GM19397 (cell line): ENCODE measurements around the gene RBBP4.
"Not testable (repeated sequence)": the region's sequence is repeated elsewhere in the genome, so short reads cannot be mapped to it uniquely, and the experiment has no call there.

Experiments used
- ATAC-seq: cut with Tn5 transposase; IDR thresholded peaks from one replicate; pipeline ENCODE4 v1.9.1; 2021; ENCODE audit warnings: mild to moderate bottlenecking, moderate library complexity; ENCODE audit not compliant: unreplicated experiment

Gene RBBP4

DNA sequence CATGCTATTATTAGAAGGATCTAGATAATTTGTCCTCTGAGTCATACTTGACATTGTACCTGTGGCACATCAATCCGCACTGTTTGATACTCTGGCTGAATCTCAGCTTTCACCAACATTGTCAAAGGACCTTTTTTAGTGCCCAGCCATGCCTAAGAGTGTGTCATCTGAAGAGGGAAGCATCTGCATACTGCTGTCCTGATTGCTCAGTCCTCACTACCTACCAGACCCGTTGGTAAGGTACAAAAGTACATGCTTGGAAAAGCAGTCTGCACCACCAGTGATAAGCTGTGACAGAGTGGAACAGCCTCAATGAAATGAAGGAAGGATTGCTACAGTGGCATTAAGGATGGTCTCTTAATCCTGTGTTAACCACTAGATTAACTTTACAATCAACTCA is 34.5 kb downstream of the RBBP4 start:
- no peak for ATAC-seq

DNA sequence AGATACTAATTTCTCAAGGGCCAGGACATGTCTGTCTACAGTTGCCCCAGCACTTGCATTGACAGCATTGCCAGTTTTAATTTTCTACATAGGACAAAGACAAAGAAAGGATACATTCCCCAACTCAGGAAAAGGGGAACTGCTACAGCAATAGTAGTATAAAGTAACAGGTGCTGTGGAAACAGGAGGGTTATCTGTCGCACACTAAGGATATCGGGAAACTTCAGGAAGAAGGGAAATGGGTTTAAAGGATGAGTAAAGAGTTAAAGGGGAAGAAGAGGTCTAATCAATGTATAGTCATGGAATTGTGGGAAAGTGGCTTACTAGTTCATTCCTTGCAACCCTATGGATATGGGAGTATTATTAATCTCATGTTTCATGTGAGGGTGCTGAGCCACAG is 35.4 kb downstream of the RBBP4 start:
- no peak for ATAC-seq

DNA sequence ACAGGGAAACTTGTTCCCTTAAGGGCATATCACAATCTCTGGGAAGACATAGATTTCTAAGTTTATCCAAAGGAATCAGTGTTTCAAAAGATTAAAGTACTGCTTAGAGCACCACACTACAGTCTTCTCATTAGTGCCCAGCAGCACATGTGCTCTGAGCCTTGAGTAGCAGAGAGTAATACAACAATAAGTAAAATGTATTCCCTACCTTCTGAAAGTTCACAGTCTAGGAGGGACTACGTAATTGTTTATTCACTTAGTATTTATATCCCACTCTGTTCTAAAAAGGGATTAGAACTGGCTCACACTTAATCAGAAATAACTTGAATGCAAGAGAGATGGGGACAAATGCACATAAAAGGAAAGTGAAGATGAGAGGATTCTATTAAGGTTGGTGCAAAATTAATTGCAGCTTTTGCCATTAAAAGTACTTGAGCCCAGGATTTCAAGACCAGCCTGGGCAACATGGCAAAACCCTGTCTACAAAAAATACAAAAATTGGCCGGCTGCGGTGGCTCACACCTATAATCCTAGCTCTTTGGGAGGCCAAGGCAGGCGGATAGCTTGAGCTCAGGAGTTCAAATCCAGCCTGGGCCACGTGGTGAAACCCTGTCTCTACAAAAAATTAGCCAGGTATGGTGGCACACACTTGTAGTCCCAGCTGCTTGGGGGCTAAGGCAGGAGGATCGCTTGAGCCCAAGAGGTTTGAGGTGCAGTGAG is 42.6 kb downstream of the RBBP4 start:
- no peak for ATAC-seq

DNA sequence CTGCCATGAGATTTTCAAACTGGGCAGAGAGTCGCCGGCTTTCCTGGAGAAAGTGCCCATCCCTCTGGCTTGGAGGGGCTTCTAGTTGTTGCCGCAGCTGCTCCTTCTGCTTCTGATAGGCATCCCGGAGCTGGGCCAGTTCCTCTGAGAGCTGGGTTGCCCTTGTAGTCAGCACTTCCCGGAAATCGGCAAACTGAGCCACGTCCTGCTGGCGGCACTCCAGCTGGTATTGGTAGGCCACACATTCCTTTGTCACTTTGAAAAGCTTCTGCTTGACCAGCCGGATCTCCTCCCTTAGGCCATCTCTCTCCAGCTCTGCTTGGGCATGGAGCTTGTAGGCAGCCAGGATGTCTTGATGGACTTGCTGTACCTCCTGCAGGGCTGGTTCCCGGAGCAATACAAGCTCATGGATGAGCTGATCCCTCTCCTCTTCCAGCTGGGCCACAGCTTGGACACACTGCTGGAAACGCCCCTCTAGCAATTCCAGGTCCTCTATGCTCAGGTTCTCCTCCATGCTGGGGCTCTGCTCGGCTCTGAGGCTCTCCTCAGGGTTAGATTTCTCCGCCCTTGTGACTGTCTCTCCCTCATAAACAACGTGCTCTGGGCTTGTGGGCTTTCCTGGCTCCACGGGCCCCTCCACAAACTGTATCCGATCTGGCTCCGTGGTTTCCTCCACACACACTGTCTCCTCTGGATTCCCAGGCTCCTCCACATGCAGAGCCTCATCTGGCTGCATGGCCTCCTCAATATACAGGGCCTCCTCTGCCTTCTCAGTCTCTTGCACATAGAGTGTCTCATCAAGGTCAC is 44.3 kb downstream of the RBBP4 start:
- no peak for ATAC-seq

DNA sequence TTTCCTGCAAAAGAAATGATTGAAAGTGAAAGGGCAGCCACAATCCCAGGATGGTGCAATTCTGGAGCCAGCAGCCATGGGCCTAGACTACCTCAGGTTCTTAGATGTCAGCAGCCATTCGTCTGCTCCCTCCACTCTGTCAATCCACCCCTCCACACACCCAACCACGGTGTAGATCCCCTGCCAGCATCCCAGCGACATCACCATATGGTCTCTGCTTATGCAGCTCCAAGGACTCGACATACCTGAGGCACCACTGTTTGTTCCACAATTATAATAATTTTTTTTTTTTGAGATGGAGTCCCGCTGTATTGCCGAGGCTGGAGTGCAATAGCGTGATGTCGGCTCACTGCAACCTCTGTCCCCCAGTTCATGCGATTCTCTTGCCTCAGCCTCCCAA is 45.0 kb downstream of the RBBP4 start:
- no peak for ATAC-seq

DNA sequence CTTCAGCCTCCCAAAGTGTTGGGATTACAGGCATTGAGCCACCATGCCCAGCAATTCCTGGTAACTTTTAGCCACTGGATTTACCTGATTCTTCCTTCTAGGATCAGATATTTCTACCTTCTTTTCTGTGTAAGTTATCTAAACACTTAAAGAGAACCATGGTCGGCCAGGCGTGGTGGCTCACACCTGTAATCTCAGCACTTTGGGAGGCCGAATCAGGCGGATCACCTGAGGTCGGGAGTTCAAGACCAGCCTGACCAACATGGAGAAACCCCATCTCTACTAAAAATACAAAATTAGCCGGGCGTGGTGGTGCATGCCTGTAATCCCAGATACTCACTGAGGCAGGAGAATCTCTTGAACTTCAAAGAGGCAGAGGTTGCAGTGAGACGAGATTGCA is 46.0 kb downstream of the RBBP4 start:
- not testable (repeated sequence) for ATAC-seq

DNA sequence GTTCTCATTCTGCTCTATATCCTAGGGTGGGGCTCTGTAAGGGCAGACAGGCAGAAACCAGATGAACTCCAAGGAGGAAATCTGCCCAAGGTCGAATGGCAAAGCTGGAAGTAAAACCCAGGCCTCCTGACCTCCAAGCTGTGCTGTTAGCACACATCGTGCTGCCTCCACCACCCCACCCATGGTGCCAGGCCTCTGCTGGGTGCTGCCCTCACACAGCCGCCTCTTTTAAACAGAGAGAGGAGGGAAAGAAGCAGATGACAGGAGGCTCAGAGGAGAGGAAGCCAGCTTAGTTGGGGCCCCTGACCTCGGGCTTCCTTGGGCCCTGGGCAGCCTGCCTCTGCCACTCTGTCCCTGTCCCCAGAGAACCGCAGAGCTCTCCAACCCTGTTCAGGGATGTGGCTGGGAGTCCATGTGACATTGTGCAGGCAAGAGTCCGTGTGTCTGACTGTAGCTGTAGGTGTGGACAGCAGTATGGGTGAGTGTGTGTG is 50.5 kb downstream of the RBBP4 start:
- no peak for ATAC-seq

DNA sequence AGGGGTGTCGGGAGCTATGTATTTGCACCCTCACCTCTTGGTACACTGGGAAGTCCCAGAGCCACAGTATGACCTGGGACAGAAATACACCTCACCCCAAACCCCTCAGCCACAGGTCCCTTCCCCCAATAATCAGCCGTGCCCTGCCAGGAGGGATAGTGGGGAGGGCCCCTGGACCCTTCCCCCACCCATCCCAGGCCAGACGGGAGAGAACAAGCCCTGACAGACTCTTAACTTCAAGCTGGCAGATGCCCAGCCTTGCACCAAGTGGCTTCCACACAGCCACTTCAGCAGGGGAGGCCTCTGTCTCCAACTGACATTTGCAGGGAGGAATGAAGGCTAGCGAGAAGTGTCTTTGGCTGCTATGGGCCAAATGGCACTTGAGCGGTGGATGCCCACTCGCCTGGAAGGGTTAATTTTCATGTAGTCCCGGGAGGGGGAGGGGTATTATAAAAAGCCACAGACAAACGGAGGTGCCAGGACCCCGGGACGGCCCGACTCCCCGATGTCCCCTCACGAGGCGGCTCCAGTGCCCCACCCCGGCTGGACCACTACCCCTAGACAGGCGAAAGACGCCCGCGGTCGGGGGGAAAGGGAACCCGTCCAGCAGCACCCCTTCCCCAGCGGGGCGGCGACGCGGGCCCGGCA is 51.1 kb downstream of the RBBP4 start:
- ATAC-seq, result no peak

DNA sequence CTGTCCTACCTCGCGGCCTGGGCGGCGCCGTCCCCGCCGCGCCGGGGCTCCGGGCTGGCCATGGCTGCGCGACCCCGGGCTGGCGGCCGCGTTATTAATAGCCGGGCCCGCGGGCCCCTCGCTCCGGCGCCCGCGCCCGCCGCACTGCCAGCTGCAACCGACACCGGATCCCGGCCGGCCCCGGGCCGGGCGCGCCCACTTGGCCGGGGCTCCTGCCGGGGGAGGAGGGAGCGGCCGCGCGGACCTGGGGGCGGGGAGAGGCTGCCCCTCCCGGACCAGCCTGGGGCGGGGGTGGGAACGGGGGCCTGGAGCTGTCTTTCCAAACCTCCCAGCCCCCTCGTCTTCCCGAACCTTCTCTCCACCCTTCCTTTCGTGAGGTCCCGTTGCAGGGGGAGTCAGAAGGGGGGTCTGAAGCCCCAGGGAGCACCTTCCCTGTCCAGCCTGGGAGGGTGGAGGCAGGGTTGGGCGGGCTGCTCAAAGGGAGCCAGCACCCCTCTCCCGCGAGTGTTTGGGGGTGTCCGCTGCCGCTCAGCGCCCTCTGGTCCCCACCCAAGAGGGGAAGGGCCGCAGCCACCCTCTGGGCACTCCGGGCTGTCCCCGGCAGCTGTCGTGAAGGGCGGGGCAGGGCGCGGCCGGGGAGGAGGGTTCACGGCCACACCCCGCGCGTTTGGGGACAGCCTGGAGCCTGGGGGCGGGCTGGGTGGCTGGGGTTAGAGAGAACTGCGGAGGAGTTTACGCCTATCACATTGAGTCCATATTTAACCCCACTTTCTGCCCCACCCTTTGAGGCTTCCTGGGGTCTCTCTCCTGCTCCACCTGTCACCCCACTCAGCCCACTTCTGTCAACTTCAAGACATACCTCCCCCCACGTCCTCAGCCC is 51.8 kb downstream of the RBBP4 start, which contains the start of gene SYNC:
SYNC (minus strand) TSS at position 172 of the 880 bp plus-strand sequence; CDS start at position 62, 110 bp downstream.
- ATAC-seq, result no peak

DNA sequence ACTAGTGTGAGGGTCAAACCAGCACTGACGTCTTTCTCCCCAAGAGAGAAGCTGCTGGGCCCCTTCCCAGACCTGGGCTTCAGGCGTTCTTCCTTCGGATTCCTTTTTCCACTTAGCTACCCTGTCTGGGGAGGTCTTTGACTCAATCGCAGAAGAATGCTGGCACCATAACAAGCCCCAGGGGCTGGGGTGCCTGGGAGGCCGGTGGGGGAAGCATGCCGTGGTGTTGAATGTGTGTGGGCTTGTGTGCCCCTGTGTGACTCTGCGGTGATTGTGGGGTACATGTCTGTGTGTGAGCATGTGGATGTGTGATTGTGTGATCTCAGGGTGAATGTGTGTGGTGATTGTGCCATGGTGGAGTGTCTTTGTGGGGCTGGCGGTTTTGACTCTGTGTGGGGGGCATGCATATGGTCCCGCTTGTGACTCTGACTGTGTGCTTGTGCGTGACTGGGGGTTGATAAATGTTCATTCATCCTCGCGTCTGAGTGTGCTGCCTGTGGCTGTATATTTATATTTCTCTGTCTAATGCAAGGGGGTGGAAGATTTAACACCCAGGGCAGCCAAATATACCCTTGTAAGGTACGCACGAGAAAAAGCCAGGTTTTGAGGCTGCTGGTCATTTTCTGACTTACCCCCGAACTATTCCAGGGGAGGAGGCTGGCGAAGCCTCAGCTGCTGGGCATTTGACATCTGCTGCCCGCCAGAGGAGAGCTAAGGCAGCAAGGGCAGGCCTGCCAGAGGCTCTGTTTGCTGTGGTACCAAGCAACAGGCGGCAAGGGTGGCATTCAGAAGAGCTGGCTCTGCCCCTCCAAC is 52.7 kb downstream of the RBBP4 start:
- no peak for ATAC-seq

DNA sequence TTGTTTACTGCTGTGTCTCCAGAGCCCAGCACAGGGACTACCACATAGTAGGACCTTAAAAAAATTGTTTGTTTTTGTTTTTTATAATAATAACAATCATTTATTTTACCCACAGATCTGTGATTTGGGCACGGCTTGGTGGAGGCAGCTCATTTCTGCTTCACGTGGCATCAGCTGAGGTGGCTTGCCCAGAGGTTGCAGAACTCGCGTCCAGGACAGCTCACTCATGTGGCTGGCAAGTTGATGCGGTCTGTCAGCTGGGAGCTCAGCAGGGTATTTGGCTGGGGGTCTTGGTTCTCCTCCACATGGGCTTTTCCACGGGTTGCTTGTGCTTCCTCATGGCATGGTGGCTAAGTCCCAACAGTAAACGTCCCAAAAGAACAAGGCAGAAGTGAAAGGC is 54.5 kb downstream of the RBBP4 start:
- no peak for ATAC-seq

DNA sequence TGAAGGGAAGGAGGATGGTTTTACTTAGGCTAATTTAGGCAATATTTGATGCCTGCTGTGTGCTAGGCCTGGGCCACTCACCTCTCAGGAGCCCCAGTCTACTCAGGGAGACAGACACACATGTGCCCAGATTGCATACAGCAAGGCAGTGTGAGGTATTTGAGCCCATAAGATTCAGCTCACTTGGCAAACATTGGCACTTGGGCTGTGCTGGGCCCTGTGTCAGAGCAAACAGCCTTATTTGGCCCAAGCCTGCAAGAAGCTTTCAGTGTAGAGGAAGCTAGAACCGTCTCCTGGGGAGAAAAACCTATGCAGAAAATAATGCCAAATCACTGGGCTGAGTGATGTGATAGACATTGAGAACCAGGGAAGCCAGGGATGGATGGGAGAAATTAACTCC is 55.5 kb downstream of the RBBP4 start:
- ATAC-seq, result no peak

DNA sequence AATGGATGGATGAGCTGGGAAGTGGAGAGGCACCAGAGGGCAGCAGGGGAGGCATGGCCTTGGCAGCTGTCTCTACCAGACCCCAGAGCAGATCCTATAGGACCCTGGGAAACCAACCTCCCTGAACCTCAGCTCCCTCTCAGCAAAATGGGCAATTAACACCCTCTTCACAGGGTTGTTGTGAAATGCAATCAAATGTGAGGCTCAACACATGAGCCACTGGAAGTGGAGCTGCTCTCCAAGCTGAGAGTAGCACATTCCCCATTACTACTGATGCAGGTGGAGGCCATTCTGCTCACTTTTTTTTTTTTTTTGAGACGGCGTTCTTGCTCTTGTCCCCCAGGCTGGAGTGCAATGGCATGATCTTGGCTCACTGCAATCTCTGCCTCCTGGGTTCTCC is 58.1 kb downstream of the RBBP4 start:
- no peak for ATAC-seq

DNA sequence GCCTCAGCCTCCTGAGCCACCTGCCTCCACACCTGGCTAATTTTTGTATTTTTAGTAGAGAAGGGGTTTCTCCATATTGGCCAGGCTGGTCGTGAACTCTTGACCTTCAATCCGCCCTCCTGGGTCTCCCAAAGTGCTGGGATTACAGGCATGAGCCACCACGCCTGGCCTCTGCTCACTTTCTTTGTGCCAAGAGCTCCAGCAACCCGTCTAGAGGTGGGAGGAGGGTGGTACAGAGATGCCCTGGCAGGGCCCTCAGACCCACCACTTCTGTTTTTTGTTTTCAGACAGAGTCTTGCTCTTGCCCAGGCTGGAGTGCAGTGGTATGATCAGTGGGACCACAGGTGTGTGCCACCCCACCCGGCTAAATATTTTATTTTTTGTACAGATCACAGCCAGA is 58.5 kb downstream of the RBBP4 start:
- no peak for ATAC-seq

DNA sequence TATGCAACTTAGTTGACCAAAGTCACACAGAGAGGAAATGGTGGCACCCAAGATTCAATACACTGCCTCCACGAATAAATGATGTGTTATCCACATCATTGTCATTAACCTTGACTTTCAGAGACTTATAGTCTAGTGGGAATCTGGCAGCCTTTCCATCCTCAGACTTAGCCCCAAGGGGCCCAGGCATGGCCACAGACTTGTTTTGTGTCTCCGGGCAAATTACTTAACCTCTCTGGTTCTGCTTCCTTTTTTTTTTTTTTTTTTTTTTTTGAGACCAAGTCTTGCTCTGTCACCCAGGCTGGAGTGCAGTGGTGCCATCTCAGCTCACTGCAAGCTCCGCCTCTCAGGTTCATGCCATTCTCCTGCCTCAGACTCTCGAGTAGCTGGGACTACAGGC is 60.2 kb downstream of the RBBP4 start:
- not testable (repeated sequence) for ATAC-seq

DNA sequence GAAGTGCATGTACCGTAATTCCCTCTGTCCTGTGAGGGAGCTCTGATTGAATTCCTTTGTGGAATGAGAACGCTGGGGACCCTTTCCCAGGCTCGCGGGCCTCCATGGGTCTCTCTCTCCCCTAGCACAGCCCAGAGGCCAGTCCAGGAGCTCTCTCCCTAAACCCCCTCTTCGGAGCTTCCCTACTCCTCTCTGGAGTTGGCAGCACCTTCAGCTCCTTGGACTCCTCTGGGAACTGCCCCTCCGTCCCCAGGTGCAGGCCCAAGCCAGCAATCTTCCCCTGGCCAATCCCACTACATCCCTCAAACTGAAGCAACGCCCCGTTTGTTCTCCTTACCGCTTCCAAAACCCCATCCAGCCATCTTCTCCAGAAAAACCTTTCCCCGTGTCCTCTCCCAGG is 62.1 kb downstream of the RBBP4 start:
- no peak for ATAC-seq

DNA sequence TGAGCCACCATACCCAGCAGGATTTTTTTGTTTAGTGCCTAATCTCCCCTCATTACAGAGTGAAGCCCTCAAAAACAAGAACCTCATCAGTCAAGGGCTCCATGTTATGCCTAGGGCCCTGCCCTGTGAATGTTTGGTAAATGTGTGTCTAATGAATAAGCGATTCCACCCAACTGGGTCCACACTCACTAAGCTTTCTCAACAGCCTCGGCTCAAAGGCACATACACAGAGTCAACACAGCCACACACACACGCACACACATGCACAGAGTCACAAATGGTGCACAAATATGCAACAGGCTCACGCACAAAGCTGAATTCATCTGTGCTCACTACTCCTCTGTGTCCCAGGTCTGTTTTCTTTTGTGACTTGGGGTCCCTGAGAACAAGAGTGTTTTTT is 63.3 kb downstream of the RBBP4 start:
- ATAC-seq, result no peak

DNA sequence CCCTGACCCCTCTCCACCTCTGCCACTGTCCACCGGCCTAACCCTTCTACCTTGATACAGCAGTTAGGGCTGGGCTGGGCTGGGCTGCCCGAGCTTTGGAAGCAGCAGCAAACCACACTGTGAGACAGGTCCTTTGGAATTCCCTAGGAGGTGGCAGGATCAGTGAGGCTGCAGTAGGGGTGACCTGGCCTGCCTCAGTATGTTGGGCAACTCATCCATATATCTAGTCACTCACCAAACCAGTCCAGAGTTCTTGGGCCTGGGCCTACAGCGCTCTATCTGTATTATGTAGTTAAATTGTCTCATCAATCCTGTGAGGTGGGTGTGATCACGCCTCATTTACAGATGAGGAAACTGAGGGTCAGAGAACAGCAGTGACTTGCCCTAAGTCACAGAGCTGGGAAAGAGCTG is 64.9 kb downstream of the RBBP4 start:
- ATAC-seq, result no peak

DNA sequence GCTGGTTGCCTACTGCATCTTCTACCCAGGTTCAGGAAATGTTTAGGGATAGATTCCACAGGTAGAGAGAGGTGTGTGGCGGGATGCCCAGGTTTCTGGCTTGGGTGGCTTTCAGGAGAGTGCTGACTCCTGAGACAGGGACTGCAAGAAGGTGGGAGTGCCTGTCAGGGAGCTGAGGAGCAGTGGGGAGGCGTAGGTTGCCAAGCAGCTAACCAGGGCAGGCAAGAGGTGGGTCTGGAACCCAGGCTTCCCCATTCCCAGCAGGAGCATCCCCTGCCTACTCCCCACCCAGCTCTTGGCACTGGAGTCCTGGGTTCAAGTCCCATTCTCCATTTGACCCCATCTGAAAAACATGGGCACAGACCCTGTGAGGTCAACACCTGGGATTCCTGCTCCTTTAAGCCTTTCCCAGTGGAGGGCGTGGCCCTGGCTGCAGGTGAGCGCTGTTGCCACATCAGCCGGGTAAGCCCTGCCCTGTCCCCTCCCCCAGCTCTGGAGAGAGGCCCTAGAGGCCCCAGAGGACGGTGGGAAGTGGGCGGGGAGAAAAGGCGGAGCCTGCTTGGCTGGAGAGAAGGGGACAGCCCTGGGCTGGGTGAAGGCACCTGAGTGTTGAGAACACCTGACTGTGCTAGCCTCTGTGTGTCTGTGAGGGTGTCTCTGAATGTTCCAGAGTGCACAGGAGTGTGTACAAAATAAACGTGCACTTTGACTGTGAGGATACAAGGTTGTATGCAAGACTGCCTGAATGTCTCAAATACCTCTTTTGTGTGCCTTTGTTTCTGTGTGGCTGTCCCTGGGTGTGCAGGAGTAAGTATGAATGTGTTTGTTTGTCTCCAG is 65.5 kb downstream of the RBBP4 start:
- ATAC-seq, result no peak
